GM19395 (cell line): ENCODE results near the gene TSPAN31.

ENCODE experiments used
- ATAC-seq: cut with Tn5 transposase; IDR thresholded peaks from one replicate; pipeline ENCODE4 v1.9.1; 2021; ENCODE audit warnings: mild to moderate bottlenecking, moderate library complexity; ENCODE audit not compliant: unreplicated experiment

TSPAN31 gene

GRCh38 chr12:57782243-57782607, 37.4 kb downstream of the TSPAN31 start:
- peak; percentile 7 for ATAC-seq

DNA sequence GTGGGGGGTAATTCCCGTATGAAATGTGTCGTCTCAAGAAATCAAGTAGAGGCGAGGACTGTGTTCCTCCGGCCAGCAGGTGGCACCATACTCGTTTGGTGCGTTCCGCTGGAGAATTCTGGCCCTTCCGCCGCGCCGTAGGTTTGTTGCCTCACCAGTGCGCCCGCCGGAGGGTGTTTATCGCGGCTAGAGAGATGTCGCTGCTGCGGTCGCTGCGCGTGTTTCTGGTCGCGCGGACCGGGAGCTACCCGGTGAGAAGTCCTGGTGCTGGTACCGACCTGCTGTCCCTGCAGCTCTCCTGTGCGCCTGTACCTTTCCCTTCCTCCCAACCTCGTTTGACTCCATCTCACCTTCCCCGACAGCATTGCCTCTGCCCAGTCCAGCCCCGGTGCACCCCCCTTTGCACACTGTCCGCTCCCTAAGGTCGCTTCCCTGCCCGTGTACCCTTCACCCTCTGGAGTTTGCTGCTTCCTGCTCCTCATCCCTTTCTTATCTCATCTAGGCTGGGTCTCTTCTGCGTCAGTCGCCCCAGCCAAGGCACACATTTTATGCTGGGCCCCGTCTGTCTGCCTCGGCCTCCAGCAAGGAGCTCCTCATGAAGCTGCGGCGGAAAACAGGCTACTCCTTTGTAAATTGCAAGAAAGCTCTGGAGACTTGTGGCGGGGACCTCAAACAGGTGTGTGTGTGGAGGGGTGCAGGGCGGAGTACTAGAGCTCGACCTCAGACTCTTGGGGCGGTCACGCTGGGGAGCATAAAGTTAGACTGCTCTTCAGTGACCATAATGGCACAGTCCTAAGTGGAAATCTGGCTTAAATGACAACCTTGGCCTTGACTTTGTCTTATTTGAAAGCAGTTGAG, 38.0 kb downstream of the TSPAN31 start, which contains the start of gene TSFM:
Gene TSFM (plus strand): TSS at position 180 of the 858 bp plus-strand sequence. CDS start 15 bp downstream, at position 195.
- ATAC-seq = peak; percentile 93

DNA sequence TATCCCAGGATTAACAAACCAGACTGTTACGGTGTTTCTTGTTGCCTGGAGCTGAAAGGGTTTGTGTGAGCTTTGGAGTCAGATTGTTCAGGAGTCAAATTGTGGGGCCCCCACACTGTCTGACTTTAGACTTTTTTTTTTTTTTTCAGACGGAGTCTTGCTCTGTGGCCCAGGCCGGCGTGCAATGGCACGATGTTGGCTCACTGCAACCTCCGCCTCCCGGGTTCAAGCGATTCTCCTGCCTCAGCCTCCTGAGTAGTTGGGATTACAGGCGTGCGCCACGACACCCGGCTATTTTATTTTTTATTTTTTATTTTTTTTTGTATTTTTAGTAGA, 38.6 kb downstream of the TSPAN31 start:
- ATAC-seq = no peak

DNA sequence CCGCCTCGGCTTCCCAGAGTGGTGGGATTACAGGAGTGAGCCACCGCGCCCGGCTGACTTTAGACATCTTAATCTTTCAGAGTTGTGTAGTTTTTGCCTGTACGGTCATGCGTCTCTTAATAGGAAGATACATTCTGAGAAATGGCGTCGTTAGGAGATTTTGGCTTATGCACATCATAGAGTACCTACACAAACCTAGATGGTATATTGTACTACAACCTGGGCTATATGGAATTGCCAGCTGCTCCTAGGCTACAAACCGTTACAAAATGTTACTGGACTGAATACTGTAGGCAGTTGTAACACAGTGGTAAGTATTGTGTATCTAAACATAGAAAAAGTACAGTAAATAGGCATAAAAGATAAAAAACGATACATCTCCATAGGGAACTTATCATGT, 39.0 kb downstream of the TSPAN31 start:
- no peak for ATAC-seq

GRCh38 chr12:57793920-57794319, 49.1 kb downstream of the TSPAN31 start:
- ATAC-seq = no peak

- ATAC-seq = no peak
Measured at GRCh38 chr12:57795354-57795753, 50.5 kb downstream of the TSPAN31 start.

GRCh38 chr12:57796996-57797395, 52.2 kb downstream of the TSPAN31 start:
- no peak for ATAC-seq

- ATAC-seq = no peak
Measured at GRCh38 chr12:57797933-57798332, 53.1 kb downstream of the TSPAN31 start.
